Ishikawa (cell line): ENCODE data around the gene DDX54.

ENCODE experiments used
- CEBPB ChIP-seq: IDR thresholded peaks from 2 replicates; pipeline ENCODE4 v1.6.1; 2012
- CREB1 ChIP-seq: IDR thresholded peaks from 2 replicates; pipeline ENCODE4 v1.6.1; 2012; ENCODE audit warnings: low read depth
- EGR1 ChIP-seq: IDR thresholded peaks from 2 replicates; pipeline ENCODE4 v1.6.1; 2012
- EP300 ChIP-seq: IDR thresholded peaks from 2 replicates; pipeline ENCODE4 v1.6.1; 2012; ENCODE audit warnings: borderline replicate concordance
- FOXM1 ChIP-seq: IDR thresholded peaks from 2 replicates; pipeline ENCODE4 v1.6.1; 2012; ENCODE audit warnings: low read depth, borderline replicate concordance
- NFIC ChIP-seq: IDR thresholded peaks from 2 replicates; pipeline ENCODE4 v1.6.1; 2012
- RAD21 ChIP-seq: IDR thresholded peaks from 2 replicates; pipeline ENCODE4 v1.6.1; 2012; ENCODE audit warnings: low read depth
- TAF1 ChIP-seq: IDR thresholded peaks from 2 replicates; pipeline ENCODE4 v1.6.1; 2012; ENCODE audit warnings: low read depth, mild to moderate bottlenecking
- TCF12 ChIP-seq: IDR thresholded peaks from 2 replicates; pipeline ENCODE4 v1.6.1; 2012; ENCODE audit warnings: low read depth
- TEAD4 ChIP-seq: IDR thresholded peaks from 2 replicates; pipeline ENCODE4 v1.6.1; 2012
- YY1 ChIP-seq: IDR thresholded peaks from 2 replicates; pipeline ENCODE4 v1.6.1; 2012; ENCODE audit warnings: low read depth
- ZBTB7A ChIP-seq: IDR thresholded peaks from 2 replicates; pipeline ENCODE4 v1.6.1; 2012; ENCODE audit warnings: low read depth
- TF ChIP-seq, protein P1 (sequence below): IDR thresholded peaks from 2 replicates; pipeline ENCODE4 v1.6.1; 2012
- TF ChIP-seq, protein P2 (sequence below): IDR thresholded peaks from 2 replicates; pipeline ENCODE4 v1.6.1; 2012
- TF ChIP-seq, protein P3 (sequence below): IDR thresholded peaks from 2 replicates; pipeline ENCODE4 v1.6.1; 2012; ENCODE audit warnings: low read depth, mild to moderate bottlenecking

The DDX54 gene

DNA sequence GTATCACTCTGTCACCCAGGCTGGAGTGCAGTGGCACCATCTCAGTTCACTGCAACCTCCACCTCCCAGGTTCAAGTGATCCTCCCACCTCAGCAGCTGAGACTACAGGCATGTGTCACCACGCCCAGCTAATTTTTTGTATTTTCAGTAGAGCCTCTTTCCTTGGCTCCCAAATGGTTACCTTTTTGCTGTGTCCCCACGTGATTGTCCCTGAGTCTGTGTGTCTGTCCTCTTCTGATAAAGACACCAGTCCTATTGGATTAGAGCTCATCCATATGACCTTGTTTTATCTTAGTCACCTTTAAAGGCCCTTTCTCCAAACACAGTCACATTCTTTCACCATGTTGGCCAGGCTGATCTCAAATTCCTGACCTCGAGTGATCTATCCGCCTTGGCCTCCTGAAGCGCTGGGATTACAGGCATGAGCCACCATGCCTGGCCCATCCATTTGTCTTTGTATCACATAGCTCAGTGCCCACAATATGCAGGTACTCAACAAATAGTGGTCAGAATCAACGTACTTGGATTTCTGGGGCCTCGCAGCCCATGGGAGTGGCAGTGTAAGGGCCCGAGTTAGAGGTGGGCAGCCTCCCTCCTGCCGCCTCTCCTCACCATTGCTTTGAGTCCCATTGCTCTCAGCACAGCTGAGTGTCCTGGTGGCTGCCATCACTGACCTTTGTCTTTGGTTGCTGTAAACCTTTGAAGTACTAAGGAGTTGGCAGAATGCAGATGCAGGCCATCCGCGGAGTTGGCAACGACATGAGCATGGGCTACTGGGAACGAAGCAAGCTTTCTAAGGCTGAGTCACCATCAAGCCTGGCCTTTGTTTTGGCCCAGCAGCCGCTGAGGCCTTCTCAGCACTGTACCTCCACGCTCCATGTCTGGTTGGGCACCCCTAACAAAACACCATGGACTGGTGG lies 45.3 kb upstream of the DDX54 start:
- TF ChIP-seq FOXM1 (no peak), TAF1 (no peak), EP300 (no peak), ZBTB7A (no peak)
- TF ChIP-seq, protein P1, sequence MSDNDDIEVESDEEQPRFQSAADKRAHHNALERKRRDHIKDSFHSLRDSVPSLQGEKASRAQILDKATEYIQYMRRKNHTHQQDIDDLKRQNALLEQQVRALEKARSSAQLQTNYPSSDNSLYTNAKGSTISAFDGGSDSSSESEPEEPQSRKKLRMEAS: no peak

DNA sequence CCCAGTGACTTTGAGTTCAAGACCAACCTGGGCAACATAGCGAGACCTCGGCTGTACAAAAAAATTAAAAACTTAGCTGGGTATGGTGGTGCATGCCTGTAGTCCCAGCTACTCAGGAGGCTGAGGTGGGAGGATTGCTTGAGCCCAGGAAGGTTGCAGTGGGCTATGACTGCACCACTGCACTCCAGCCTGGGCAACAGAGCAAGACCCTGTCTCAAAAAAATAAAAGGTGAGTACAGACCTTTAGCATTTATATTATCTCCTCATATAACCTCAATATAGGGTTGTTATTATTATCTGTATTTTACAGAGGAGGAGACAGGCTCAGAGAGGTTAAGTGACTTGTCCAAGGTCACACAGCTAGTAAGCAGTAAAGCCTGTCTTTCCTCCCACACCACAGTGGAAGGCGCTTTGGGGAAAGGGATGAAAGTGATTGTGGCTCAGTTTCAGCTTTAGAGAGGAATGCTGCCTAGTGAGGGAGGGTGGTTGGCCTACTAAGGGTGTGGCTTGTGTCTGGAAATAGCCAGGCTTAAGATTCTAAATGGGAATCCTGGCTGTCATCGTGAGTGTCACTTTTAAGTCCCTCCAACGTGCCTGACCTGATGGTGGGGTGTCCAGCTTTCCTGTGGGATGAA lies 43.2 kb upstream of the DDX54 start:
- TF ChIP-seq RAD21 (no peak), FOXM1 (no peak), YY1 (no peak), TCF12 (no peak), TAF1 (no peak), CEBPB (no peak), NFIC (no peak), ZBTB7A (no peak), TEAD4 (no peak)
- TF ChIP-seq, protein P2, sequence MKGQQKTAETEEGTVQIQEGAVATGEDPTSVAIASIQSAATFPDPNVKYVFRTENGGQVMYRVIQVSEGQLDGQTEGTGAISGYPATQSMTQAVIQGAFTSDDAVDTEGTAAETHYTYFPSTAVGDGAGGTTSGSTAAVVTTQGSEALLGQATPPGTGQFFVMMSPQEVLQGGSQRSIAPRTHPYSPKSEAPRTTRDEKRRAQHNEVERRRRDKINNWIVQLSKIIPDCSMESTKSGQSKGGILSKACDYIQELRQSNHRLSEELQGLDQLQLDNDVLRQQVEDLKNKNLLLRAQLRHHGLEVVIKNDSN: no peak
- TF ChIP-seq, protein P1: no peak

DNA sequence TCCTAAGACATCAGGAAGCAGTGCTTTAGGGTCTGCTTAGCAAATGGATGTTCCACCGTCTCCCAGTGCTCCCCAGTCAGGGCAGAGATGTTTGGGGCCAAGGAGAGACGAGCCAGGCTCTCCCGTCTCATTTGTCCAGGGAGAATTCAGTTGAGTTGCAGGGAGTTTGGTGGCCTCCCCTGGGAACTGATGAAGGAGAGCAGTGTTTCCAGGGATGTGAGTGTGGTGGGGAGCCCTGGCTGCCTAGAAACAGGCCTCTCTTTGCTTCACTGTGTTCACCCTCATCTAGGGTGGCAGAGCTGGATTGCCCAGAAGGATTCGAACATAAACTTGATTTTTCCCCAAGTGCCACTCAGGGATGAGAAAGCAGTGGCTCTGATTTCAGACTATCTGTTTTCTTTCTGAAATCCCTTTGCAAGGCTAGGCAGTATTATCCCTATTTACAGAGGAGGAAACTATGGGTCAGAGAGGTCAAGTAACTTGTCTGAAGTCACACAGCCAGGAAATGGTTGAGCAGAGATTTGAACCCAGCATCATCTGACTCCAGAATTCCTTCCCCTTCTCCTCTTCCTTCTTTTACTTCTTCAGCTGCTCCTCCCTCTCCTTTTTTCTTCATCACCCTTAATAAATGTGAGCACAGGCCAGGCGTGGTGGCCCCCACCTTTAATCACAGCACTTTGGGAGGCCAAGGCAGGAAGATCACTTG lies 42.6 kb upstream of the DDX54 start:
- TF ChIP-seq EP300 (no peak), CREB1 (no peak), RAD21 (no peak)

DNA sequence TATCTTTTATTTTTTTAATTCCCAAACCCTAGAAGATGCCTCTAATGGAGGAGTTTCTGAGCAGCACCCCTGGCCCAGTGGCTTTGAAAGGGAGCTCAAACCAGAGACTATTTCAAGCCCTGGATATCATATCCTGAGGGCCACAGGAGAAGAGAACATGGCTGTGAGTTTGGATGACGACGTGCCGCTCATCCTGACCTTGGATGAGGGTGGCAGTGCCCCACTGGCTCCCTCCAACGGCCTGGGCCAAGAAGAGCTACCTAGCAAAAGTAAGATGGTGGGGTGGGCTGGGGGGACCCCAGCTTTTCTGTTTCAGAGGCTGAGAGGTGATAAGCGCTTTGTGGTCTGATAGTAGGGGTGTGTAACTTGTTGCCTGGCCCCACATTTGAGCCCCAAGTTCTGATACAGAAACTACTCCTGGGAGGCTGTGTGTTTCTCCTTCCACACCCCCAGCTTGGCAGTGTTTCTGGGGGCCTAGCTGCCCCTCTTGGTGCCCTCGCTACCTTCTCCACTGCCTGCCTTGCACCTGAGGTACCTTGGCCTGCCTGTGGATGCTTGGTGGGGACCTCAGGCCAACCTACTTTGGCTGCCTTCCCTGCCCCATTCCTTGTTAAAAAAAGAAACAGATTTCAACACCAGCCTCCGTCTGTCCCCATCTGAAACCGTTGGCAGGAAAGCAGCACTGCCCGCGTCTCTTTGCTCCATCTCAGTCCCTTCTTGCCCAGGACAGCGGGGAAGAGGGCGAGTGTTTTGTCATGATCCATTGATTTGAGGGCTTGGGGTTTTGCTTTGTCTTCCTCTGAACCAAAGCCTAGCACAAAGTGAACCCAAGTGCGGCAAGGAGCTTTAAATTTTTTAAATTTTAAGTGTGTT lies 41.7 kb upstream of the DDX54 start:
- no peak for TF ChIP-seq YY1
- TF ChIP-seq, protein P2: no peak

DNA sequence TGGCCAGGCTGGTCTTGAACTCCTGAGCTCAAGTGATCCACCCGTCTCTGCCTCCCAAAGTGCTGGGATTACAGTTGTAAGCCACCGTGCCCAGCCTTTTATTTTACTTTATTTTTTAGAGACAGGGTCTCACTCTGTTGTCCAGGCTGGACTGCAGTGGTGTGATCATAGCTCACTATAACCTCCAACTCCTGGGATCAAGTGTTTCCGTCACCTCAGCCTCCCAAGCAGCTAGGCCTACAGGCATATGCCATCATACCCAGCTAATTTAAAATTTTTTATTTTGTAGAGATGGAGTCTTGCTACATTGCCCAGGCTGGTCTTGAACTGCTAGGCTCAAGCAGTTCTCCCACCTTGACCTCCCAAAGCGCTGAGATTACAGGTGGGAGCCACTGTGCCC lies 39.7 kb upstream of the DDX54 start:
- TF ChIP-seq CREB1 (no peak), NFIC (no peak), RAD21 (no peak), CEBPB (no peak), EGR1 (no peak), TEAD4 (no peak), TAF1 (no peak), ZBTB7A (no peak), FOXM1 (no peak), TCF12 (no peak), EP300 (no peak), YY1 (no peak)
- TF ChIP-seq, protein P1: no peak
- TF ChIP-seq, protein P2: no peak
- TF ChIP-seq, protein P3, sequence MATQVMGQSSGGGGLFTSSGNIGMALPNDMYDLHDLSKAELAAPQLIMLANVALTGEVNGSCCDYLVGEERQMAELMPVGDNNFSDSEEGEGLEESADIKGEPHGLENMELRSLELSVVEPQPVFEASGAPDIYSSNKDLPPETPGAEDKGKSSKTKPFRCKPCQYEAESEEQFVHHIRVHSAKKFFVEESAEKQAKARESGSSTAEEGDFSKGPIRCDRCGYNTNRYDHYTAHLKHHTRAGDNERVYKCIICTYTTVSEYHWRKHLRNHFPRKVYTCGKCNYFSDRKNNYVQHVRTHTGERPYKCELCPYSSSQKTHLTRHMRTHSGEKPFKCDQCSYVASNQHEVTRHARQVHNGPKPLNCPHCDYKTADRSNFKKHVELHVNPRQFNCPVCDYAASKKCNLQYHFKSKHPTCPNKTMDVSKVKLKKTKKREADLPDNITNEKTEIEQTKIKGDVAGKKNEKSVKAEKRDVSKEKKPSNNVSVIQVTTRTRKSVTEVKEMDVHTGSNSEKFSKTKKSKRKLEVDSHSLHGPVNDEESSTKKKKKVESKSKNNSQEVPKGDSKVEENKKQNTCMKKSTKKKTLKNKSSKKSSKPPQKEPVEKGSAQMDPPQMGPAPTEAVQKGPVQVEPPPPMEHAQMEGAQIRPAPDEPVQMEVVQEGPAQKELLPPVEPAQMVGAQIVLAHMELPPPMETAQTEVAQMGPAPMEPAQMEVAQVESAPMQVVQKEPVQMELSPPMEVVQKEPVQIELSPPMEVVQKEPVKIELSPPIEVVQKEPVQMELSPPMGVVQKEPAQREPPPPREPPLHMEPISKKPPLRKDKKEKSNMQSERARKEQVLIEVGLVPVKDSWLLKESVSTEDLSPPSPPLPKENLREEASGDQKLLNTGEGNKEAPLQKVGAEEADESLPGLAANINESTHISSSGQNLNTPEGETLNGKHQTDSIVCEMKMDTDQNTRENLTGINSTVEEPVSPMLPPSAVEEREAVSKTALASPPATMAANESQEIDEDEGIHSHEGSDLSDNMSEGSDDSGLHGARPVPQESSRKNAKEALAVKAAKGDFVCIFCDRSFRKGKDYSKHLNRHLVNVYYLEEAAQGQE: no peak
